OCI-LY1 (cell line): ENCODE measurements around the gene ALG1.

Source experiments
- H2AFZ ChIP-seq: fragments of 200-600 bp; sonication (generic), shearing (Covaris generic); 2 replicates; pipeline ENCODE4 v1.6.0; 2014; ENCODE audit warnings: antibody characterized with exemption, mild to moderate bottlenecking, low read length
- H3F3A ChIP-seq: fragments of 200-600 bp; sonication (generic), shearing (Covaris generic); 2 replicates; pipeline ENCODE4 v1.6.0; 2014; ENCODE audit warnings: mild to moderate bottlenecking, antibody characterized with exemption, low read length, moderate library complexity; ENCODE audit not compliant: insufficient read depth
- H3K27ac ChIP-seq: fragments of 200-600 bp; sonication (generic); 2 replicates; pipeline ENCODE4 v1.5.1; 2014; ENCODE audit warnings: low read length, mixed run types, mild to moderate bottlenecking, low read depth; ENCODE audit not compliant: poor library complexity, severe bottlenecking
- H3K27me3 ChIP-seq: fragments of 200-600 bp; sonication (generic); 2 replicates; pipeline ENCODE4 v1.6.0; 2014; ENCODE audit warnings: antibody characterized with exemption, mild to moderate bottlenecking, low read length, moderate library complexity; ENCODE audit not compliant: insufficient read depth
- H3K36me3 ChIP-seq: fragments of 200-600 bp; sonication (generic); 2 replicates; pipeline ENCODE4 v1.6.1; 2014; ENCODE audit warnings: mild to moderate bottlenecking, antibody characterized with exemption, low read length, moderate library complexity, mixed read lengths; ENCODE audit not compliant: insufficient read depth
- H3K4me1 ChIP-seq: fragments of 200-600 bp; sonication (generic); 2 replicates; pipeline ENCODE4 v1.5.1; 2014; ENCODE audit warnings: mild to moderate bottlenecking, low read length, moderate library complexity; ENCODE audit not compliant: insufficient read depth, severe bottlenecking
- H3K4me2 ChIP-seq: fragments of 200-600 bp; sonication (generic), shearing (Covaris generic); 2 replicates; pipeline ENCODE4 v1.6.1; 2014; ENCODE audit warnings: low read length
- H3K4me3 ChIP-seq: fragments of 200-600 bp; sonication (generic); 2 replicates; pipeline ENCODE4 v1.5.1; 2014; ENCODE audit warnings: low read length, low read depth, mild to moderate bottlenecking, mixed read lengths; ENCODE audit not compliant: poor library complexity, severe bottlenecking
- H3K79me2 ChIP-seq: fragments of 200-600 bp; shearing (Covaris generic); 2 replicates; pipeline ENCODE4 v1.6.1; 2016; ENCODE audit warnings: mixed run types, low read length, mixed read lengths; ENCODE audit not compliant: insufficient read depth
- H3K9ac ChIP-seq: fragments of 200-600 bp; sonication (generic), shearing (Covaris generic); 2 replicates; pipeline ENCODE4 v1.6.1; 2014; ENCODE audit warnings: mild to moderate bottlenecking, low read length, mixed read lengths
- H3K9me2 ChIP-seq: fragments of 200-600 bp; sonication (generic), shearing (Covaris generic); 2 replicates; pipeline ENCODE4 v1.6.1; 2014; ENCODE audit warnings: low read depth, mild to moderate bottlenecking, low read length, mixed read lengths
- H3K9me3 ChIP-seq: fragments of 200-600 bp; shearing (Covaris generic); 2 replicates; pipeline ENCODE4 v1.6.1; 2014; ENCODE audit warnings: low read length, mixed read lengths
- H4K20me1 ChIP-seq: fragments of 200-600 bp; sonication (generic), shearing (Covaris generic); 2 replicates; pipeline ENCODE4 v1.6.0; 2016; ENCODE audit warnings: mild to moderate bottlenecking, low read length; ENCODE audit not compliant: insufficient read depth
- EZH2 ChIP-seq: fragments of 200-600 bp; sonication (generic), shearing (Covaris generic); IDR thresholded peaks from 2 replicates; pipeline ENCODE4 v1.8.0; 2017; ENCODE audit warnings: borderline replicate concordance, mixed run types, mild to moderate bottlenecking, antibody characterized with exemption, low read length, moderate library complexity, mixed read lengths
- TF ChIP-seq, protein P1 (sequence below): fragments of 200-600 bp; sonication (generic), shearing (Covaris generic); IDR thresholded peaks from 2 replicates; pipeline ENCODE4 v1.5.1; 2017; ENCODE audit warnings: mild to moderate bottlenecking, antibody characterized with exemption, low read length, moderate library complexity, mixed read lengths

Gene ALG1

GRCh38 chr16:5025171-5025632 is 46.4 kb upstream of the ALG1 start:
- TF ChIP-seq EZH2, result no peak
- TF ChIP-seq, protein P1, sequence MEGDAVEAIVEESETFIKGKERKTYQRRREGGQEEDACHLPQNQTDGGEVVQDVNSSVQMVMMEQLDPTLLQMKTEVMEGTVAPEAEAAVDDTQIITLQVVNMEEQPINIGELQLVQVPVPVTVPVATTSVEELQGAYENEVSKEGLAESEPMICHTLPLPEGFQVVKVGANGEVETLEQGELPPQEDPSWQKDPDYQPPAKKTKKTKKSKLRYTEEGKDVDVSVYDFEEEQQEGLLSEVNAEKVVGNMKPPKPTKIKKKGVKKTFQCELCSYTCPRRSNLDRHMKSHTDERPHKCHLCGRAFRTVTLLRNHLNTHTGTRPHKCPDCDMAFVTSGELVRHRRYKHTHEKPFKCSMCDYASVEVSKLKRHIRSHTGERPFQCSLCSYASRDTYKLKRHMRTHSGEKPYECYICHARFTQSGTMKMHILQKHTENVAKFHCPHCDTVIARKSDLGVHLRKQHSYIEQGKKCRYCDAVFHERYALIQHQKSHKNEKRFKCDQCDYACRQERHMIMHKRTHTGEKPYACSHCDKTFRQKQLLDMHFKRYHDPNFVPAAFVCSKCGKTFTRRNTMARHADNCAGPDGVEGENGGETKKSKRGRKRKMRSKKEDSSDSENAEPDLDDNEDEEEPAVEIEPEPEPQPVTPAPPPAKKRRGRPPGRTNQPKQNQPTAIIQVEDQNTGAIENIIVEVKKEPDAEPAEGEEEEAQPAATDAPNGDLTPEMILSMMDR, result peak; percentile 71
- H3K27ac ChIP-seq, result no peak overlapping the region
- no peaks in the 10 kb centered on the region for H3K9me3 ChIP-seq
- H3K4me3 ChIP-seq, result no peak overlapping the region
- no peaks in the 10 kb centered on the region for H4K20me1 ChIP-seq
- H3K9ac ChIP-seq, result no peak overlapping the region
- no peaks in the 10 kb centered on the region for H3K79me2 ChIP-seq
- no peaks in the 10 kb centered on the region for H3K27me3 ChIP-seq
- no peaks in the 10 kb centered on the region for H3K4me1 ChIP-seq
- H3K36me3 ChIP-seq, result no peaks in the 10 kb centered on the region
- no peak overlapping the region for H2AFZ ChIP-seq
- no peaks in the 10 kb centered on the region for H3K9me2 ChIP-seq
- H3K4me2 ChIP-seq, result no peak overlapping the region
- H3F3A ChIP-seq, result no peaks in the 10 kb centered on the region

DNA sequence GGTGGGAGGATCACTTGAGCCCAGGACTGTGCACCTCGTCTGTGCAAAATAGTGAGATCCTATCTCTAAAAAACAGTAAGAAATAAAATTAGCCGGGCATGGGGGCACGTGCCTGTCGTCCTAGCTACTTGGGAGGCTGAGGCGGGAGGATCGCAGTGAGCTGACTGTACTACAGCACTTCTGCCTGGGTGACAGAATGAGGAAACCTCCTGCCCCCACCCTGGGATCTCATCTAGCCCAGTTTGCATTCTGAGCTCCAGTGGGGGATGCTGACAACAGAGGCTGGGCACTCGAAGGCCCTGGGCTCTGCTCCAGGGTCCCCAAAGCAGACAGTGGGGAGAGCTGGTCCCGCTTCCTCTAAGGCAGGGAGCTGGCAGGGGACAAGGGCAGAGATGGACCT is 45.0 kb upstream of the ALG1 start:
- H3K4me1 ChIP-seq, result no peaks in the 10 kb centered on the region
- no peak overlapping the region for H3K4me2 ChIP-seq
- no peaks in the 10 kb centered on the region for H3K79me2 ChIP-seq
- H3K27ac ChIP-seq, result no peak overlapping the region
- no peak overlapping the region for H3K4me3 ChIP-seq
- H3K9me3 ChIP-seq, result no peaks in the 10 kb centered on the region
- H3K36me3 ChIP-seq, result no peaks in the 10 kb centered on the region
- no peak overlapping the region for H3K9ac ChIP-seq
- TF ChIP-seq, protein P1, result no peak
- no peak for TF ChIP-seq EZH2
- H3K27me3 ChIP-seq, result no peaks in the 10 kb centered on the region
- H3F3A ChIP-seq, result no peaks in the 10 kb centered on the region
- no peak overlapping the region for H2AFZ ChIP-seq
- no peaks in the 10 kb centered on the region for H4K20me1 ChIP-seq
- H3K9me2 ChIP-seq, result no peaks in the 10 kb centered on the region

DNA sequence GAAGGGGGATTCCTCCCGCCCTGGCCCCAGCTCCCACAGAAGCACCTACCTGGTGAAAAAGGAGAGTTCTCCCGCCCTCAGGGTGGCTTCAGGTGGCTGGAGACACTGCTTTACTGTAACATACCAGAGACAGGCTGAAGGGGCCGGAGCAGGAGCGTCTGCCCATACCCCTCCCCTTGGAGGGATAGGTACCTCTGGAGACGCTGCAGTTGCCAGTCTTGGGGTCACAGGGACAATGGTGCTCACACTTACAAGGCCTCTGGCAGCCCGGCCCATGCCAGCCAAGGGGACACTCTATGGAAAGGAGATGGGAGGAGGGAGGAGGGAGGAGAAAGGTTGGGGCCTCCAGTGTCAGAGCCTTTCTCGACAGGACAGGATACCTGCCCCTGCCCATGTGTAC is 44.6 kb upstream of the ALG1 start:
- Histone ChIP-seq H4K20me1 (no peaks in the 10 kb centered on the region), H3K36me3 (no peaks in the 10 kb centered on the region)
- TF ChIP-seq, protein P1, result no peak
- no peak for TF ChIP-seq EZH2

More for the DNA sequence above, 44.6 kb upstream of the ALG1 start:
- Histone ChIP-seq H2AFZ (no peak overlapping the region), H3K27me3 (no peaks in the 10 kb centered on the region), H3K79me2 (no peaks in the 10 kb centered on the region), H3K27ac (no peak overlapping the region), H3K4me2 (no peak overlapping the region), H3K9ac (no peak overlapping the region), H3K9me3 (no peaks in the 10 kb centered on the region), H3F3A (no peaks in the 10 kb centered on the region), H3K4me3 (no peak overlapping the region), H3K9me2 (no peaks in the 10 kb centered on the region), H3K4me1 (no peaks in the 10 kb centered on the region)
